Measurements from ENCODE around the gene PSMB7.

The PSMB7 gene

DNA sequence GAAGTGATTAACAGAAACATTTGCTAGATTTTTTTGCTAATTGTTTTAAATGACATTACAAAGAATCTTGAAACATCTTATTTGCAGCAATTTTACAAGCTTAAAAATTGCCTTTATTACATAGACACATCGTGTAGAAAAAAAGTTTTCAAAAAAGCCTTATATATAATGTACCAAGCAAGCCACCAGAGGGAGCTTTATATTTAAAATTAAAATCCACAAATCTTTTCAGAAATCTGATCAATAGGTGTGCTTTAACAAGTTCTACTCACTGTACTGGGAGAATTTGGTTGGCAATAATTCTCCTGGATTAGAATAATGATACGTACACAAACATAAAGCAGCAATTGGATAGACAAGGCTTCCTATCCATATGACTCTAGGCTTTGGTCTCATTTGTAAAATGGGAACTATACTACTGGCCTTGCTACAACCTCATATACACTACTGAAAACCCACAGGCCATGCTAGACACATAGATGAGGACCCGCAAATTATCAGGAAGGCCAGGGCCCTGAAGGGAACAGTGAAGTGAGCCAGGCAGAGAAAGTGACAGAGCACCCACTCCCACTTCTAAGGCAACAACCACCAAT lies 4.8 kb downstream of the PSMB7 start:
- no peak for DNase-seq (ENCODE audit: low read depth)

GRCh38 chr9:124409410-124409809 lies 5.8 kb downstream of the PSMB7 start:
- DNase-seq (ENCODE audit: low read depth), result no peak

DNA sequence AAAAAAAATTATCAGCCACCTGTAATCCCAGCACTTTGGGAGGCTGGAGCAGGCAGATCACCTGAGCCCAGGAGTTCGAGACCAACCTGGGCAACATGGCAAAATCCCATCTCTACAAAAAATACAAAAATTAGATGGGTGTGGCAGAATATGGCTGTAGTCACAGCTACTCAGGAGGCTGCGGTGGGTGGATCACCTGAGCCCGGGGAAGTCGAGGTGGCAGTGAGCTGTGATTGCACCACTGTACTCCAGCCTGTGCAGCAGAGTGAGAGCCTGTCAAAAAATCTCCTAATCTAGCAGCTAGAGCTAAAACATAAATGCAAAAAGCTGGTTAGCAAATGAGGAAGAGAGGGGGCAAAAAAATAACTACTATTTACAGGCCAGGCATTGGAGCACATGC lies 12.0 kb downstream of the PSMB7 start:
- DNase-seq (ENCODE audit: low read depth), result no peak

DNA sequence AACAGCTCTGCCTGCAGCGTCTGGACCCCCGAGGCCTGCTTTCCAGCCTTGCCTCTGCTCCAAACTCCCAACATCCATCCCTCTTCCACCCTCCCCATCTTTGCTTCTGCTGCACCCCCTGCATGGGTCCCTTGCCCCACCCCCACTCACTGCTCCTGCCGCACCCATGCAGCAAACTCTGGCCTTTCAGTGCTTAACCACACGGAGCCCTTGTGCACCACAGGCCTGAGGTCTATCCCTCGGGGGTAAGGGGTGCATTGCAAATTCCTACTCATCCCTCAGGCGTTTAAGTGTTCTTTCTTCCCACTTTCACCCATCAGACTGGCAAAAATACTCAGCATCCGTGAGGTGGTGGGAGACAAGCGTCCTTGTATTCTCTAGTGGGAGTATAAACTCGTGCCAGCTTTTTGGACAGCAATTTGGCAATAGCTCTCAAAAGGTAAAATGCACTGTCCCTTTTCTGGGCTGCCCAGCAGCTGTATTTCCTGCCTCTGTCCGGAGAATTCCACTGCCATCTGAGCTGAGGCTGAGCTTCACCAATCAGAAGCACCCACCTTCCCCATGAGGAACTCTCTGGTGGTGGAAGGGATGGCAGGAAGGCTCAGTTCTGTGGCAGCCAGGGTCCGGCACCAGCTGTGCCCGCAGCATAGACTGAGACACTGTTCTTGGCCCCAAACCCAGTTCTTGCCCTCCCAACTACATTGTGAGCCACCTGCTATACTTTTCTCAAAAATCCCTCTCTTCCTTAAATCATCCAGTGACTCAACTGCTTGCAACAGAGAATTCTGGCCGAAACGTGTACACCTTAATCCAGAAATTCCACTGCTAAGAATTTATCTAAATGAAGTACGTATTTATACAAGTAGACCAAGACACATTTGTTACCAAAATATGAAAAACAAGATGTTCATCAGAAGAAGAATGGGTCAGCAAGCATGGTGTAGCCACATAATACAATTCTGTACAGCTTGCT lies 15.0 kb downstream of the PSMB7 start:
- DNase-seq (ENCODE audit: low read depth), result no peak

GRCh38 chr9:124399323-124399967 lies 15.8 kb downstream of the PSMB7 start:
- DNase-seq (ENCODE audit: low read depth), result no peak

DNA sequence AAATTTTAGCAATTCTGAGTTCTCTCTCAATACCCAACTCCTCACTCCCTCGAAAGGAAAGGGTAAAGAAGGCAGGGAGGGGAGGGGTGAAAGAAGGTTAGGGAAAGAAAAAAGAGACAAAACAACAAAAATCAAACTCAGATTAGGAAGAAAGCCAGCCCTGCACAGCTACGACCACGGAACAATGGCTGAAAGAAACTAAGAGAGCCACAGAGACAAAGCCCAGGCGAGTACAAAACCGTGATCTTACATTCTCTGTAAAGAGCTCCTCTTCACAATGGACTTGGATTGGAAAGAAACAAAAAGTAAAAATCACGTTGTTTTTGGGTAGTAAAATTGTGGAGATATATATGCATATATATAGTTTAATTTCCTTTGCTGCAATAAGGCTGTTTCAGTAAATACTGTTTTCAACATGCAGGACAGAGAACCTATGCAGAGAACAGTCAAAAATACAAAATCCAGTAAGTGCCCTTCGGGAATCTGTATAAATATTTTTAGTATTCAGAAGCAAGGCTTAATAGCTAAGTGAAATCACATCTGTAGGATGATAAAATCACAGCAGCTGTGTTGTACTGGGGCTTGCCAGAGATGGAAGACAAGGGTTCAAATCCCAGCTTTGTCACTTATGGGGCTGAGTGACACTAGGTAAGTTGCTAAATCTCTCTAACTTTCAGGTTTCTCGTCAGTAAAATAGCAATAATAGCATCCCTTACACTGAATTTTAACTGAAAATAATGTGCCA lies 16.9 kb downstream of the PSMB7 start:
- no peak for DNase-seq (ENCODE audit: low read depth)

DNA sequence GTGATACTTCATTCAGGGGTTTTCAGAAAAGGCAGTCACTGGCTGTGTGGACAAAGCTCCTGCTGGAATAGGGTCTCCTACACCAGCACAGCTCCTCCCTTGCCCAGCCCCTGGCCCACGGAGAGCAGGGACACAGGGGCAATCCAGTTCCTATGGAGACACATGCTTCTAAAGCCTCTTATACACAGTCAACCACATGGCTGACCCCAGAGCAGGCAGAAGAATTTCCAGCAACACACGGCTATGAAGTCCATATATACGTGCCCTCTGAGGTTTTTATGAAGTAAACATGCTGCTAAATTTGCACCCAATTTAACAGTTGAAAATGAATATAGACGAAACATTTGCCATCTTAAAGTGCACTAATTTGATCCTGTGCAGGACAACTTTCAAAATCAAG lies 19.4 kb downstream of the PSMB7 start:
- DNase-seq (ENCODE audit: low read depth), result no peak

DNA sequence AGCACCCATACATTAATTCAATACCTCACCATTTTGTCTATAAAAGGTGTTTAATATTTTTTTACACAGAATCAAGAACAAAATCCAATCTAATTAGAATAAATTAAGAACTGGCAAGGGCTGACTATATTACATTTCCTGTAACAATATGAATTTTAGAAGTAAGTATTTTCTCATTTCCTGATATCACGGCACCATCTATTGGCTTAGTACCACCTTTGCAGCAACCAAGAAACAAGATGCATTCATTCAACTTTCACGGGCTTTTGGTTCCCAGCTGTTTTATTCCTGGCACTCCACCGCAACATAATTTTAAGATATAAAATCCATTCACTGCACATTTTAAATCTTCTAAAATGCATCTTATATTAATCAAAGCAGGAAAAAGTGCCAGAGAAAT lies 20.6 kb downstream of the PSMB7 start:
- no peak for DNase-seq (ENCODE audit: low read depth)

DNA sequence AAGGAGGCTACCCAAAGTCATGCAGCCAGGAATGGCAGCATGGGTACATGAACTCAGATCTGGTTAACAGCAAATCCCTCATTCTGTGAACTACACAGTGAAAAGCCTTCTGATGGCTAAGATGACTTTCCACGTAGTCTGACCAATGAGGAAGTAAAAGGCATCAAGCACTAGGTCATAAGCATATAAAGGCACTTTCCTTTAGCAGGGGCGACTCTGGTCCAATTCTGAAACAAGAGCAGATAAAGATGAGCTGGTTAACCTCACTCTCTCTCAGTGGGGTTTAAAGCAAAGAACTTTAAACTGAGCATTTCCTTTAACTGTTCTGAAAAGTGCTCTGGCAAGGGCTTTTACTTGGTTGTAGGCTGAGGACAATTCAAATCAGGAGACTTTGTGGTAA lies 21.1 kb downstream of the PSMB7 start:
- DNase-seq (ENCODE audit: low read depth), result no peak

- DNase-seq (ENCODE audit: low read depth), result no peak
Observed at GRCh38 chr9:124392871-124393460, 22.3 kb downstream of the PSMB7 start.

DNA sequence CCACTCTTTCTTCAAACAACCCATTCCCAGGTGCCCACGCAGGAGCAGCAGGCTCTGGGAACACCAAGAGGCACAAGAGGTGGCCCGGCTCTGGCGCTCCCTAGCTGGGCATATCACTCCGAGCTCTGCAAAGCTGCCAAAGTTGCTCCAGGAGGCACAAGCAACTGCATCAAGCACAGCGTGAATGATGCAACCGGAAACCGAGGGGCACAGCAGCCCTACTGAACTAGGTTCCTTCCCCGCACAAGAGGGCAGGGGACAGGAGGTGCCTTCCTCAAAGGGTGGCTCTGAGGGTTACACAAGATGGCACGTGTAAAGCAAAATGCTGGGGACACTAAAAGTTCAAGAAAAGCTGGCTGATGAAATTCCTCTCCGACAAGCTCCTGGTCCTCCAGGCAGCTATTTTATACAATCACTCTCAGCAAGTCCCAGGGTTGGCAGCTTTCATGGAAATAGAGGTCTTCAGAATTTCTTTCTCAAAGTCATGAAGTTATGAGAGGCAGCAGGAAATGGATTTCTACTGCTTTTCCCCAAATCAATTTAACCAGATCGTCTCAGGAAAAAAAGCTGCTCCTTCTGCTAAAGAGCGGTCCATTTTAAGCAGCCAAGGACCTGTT lies 22.9 kb downstream of the PSMB7 start:
- no peak for DNase-seq (ENCODE audit: low read depth)

DNA sequence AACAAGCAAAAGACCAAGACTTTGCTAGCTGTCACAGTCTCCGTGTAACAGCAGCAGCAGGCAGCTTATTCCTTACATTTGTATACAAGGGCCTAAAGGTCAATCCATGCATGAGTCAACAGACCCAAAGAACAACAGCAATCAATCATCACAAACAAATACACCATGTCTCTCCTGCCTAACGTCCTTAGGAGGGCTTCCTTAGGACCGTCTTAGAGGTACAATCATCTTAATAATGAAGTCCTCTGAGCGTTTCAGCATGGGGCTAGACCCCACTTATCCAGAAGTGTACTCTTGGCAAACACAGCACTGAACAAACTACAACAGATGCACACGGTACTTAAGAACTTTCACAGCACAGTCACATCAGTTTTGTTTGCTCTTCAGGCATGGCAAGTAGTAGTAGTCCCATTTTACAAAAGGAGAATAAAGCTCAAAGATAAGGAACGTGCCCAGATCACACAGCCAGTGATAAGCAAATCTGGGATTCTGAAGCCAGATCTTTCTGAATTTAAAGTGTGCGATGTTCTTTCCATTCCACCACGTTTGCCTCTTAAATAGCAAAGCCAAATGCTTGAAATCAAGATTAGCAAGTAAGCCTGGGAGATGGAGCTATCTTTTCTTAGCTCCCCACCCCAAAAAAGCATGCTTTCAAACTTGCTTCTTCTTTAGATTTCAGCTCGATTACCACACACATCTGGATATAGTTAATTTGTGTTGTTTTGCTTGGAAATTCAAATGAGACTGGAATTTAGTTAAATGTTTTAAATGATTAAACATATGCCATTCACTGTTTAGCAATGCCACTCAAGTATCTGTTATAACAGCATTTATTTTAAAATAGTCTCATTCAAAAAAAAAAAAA lies 24.2 kb downstream of the PSMB7 start:
- no peak for DNase-seq (ENCODE audit: low read depth)

GRCh38 chr9:124389146-124389939 lies 25.9 kb downstream of the PSMB7 start:
- no peak for DNase-seq (ENCODE audit: low read depth)

DNA sequence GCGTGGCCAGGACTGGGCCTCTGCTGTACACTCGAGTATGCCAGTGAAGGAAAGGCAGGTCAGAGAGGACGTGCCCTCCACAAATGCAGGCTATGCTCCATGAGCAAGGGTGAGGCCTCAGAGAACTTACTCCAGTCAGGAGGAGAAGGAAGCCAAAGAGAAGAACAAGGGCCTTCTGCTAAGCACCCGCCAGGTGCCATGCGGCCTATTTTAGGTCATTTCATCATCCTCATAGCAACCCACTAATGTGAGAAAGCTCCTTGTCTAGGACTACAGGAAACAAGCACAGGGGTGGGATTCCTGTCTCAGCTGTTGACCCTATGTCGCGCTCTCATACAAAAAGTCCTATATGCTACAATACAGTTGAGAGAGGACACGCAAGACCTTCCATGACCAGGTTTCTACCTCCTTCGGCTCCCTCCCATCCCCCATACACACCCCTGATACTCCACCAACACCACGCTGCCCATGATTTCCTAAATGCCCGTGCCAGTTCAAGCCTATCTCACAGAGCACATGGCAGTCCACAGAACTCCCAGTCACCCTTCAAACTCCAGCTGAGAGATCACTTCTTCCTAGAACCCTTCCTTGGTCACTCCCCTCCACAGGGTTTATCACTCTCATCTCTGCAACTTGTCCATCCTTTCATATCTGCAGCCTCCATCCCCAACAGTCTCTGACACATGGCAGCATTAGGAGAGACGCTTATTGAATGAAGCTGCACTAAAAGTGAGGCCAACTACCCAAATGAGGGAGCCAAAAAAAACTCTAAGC lies 26.8 kb downstream of the PSMB7 start:
- no peak for DNase-seq (ENCODE audit: low read depth)

DNA sequence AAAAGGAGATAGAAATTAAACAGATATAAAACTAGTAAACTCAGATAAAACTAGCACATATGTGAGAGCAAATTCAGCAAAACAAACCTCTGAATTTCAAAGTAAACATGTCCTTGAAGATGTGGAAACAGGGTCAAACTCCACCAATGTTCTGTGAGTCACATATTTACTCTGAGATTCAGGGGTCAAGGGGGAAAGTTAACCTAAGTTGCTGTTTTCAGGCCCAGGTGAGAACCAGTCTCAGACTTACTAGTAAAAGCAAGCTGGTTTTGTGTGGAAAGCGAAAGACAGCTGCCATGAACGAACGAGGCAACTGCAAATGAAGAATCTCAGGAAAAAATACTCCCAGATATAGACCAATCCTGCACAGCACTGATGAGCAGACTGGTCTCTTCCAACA lies 29.0 kb downstream of the PSMB7 start:
- no peak for DNase-seq (ENCODE audit: low read depth)

DNA sequence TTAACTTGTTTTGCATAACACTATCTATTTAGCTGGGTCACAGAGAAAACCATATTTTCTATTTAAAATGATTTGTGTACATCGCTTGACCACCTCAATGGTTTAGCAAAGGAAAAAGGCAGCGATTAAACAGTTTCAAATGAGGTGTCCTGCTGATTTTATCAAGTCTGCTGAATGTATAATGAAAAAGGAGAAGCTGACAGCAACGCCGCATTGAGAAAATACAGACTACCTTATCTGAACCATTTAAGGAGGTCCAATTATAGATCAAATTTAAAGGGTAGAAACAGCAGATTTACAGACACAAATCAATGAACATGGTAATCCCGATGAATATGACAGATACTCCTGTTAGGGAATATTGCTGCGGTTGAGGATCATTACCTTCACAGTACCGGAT lies 29.6 kb downstream of the PSMB7 start:
- DNase-seq (ENCODE audit: low read depth), result no peak

GRCh38 chr9:124384846-124385245 lies 30.4 kb downstream of the PSMB7 start:
- DNase-seq (ENCODE audit: low read depth), result no peak

- DNase-seq (ENCODE audit: low read depth), result no peak
Observed at GRCh38 chr9:124384210-124384609, 31.0 kb downstream of the PSMB7 start.
